ENCODE measurements around the gene PSMD5.

GRCh38 chr9:120863833-120864232, 21.1 kb upstream of the PSMD5 start:
- TF ChIP-seq CTCF (IDR thresholded peaks at IDR 0.05; ENCODE audit: insufficient read depth, low read length, poor library complexity, severe bottlenecking) = no peak
- no peak for TF ChIP-seq EZH2phosphoT487 (conservative IDR thresholded peaks at IDR 0.05; ENCODE audit: low read length)

Data from SU-DHL-6 (cell line).